ENCODE results near the gene KIR2DL3. TPM values are rescaled to one million over a fixed set of nuclear protein-coding genes. Genes with fewer than 3 reads are reported as not detected.

The KIR2DL3 gene
- total and polyA plus RNA-seq, 2 experiments from 2014 or later: not detected

- TF ChIP-seq CTCF (conservative IDR thresholded peaks at IDR 0.05; ENCODE audit: low read depth in 2 of 2) (no peak), EZH2 (IDR thresholded peaks at IDR 0.05; ENCODE audit: low read depth, unreplicated experiment) (no peak), STAT1 (IDR thresholded peaks at IDR 0.05; ENCODE audit: unreplicated experiment) (no peak), CREB1 (CRISPR knock-in tag; IDR thresholded peaks at IDR 0.05; ENCODE audit: low read depth) (no peak)
Measured at GRCh38 chr19:54792814-54793213, 54.5 kb downstream of the KIR2DL3 start (continued).

- no peak for DNase-seq (ENCODE audit: low spot score)
- Mint-ChIP-seq H3K4me1 (no peaks in the 10 kb centered on the region), H3K36me3 (ENCODE audit: low read depth) (peaks cover 31% of the 10 kb centered on the region), H3K4me3 (no peak overlapping the region), H3K27ac (no peak overlapping the region), H3K9me3 (peaks cover 14% of the 10 kb centered on the region; the same call in 2 of the 3 replicates), H3K27me3 (ENCODE audit: insufficient read depth, low read depth, poor library complexity) (peaks cover 10% of the 10 kb centered on the region)
- no peak overlapping the region for H3K4me2 ChIP-seq
- no peaks in the 10 kb centered on the region for H3K79me2 ChIP-seq (replicated peaks; ENCODE audit: insufficient read depth)
- H3K4me3 ChIP-seq: no peak overlapping the region
- H2AFZ ChIP-seq: no peak overlapping the region
- no peaks in the 10 kb centered on the region for H3K36me3 ChIP-seq (ENCODE audit: insufficient read depth)
- no peak for ATAC-seq
- no peaks in the 10 kb centered on the region for H3F3A ChIP-seq (replicated peaks; ENCODE audit: low read depth)
- H4K20me1 ChIP-seq (replicated peaks; ENCODE audit: insufficient read depth): no peaks in the 10 kb centered on the region
- no peaks in the 10 kb centered on the region for H3K27me3 ChIP-seq (ENCODE audit: insufficient read depth)
- no peaks in the 10 kb centered on the region for H3K4me1 ChIP-seq (ENCODE audit: insufficient read depth)
- no peak overlapping the region for H3K27ac ChIP-seq (ENCODE audit: low read depth)
- H3K9me2 ChIP-seq (ENCODE audit: insufficient read depth): no peaks in the 10 kb centered on the region
- TF ChIP-seq REST (IDR thresholded peaks at IDR 0.05; ENCODE audit: unreplicated experiment) (no peak), ETS1 (IDR thresholded peaks at IDR 0.05) (no peak), CREB1 (CRISPR knock-in tag; IDR thresholded peaks at IDR 0.05; ENCODE audit: low read depth) (no peak), EZH2phosphoT487 (IDR thresholded peaks at IDR 0.05; ENCODE audit: unreplicated experiment) (no peak), STAT1 (IDR thresholded peaks at IDR 0.05; ENCODE audit: unreplicated experiment) (no peak), POLR2AphosphoS5 (IDR thresholded peaks at IDR 0.05; ENCODE audit: low read depth) (no peak), ZNF462 (CRISPR knock-in tag; IDR thresholded peaks at IDR 0.05) (no peak), CTCF (conservative IDR thresholded peaks at IDR 0.05; ENCODE audit: low read depth in 2 of 2) (no peak), JUNB (IDR thresholded peaks at IDR 0.05; ENCODE audit: unreplicated experiment) (no peak)
Measured at GRCh38 chr19:54795758-54796157, 57.4 kb downstream of the KIR2DL3 start.

Data from GM23338 (cell line).